ENCODE data around the gene C16orf95. TPM values are rescaled to one million over a fixed set of nuclear protein-coding genes. Genes with fewer than 3 reads are reported as not detected.

The C16orf95 gene
- total and polyA plus RNA-seq, 4 donors, result 4.3 to 9.9 (median 5.6) TPM

- Histone ChIP-seq H3K27me3 (ENCODE audit: control insufficient read depth, insufficient read depth, low read length) (no peaks in the 10 kb centered on the region), H3K27ac (ENCODE audit: low read depth, low read length) (peak overlapping the region; percentile 37), H3K9me3 (ENCODE audit: control insufficient read depth, insufficient read depth, low read length) (no peaks in the 10 kb centered on the region), H3K4me3 (ENCODE audit: low read depth, low read length) (no peak overlapping the region), H3K4me1 (ENCODE audit: control insufficient read depth, insufficient read depth, low read length) (peaks cover 37% of the 10 kb centered on the region), H3K36me3 (ENCODE audit: control insufficient read depth, insufficient read depth, low read length) (peaks cover 80% of the 10 kb centered on the region)
- DNase-seq (ENCODE audit: low read depth in 4 of 6, low spot score in 6 of 6), result peak in 3 of 6 donors; percentile 9 to 71 (median 45)
- 86% methylated on average over 28 of the region's 29 CpGs for WGBS (ENCODE audit: insufficient coverage)
Observed at GRCh38 chr16:87334651-87335624, 17.7 kb upstream of the C16orf95 start.

DNA sequence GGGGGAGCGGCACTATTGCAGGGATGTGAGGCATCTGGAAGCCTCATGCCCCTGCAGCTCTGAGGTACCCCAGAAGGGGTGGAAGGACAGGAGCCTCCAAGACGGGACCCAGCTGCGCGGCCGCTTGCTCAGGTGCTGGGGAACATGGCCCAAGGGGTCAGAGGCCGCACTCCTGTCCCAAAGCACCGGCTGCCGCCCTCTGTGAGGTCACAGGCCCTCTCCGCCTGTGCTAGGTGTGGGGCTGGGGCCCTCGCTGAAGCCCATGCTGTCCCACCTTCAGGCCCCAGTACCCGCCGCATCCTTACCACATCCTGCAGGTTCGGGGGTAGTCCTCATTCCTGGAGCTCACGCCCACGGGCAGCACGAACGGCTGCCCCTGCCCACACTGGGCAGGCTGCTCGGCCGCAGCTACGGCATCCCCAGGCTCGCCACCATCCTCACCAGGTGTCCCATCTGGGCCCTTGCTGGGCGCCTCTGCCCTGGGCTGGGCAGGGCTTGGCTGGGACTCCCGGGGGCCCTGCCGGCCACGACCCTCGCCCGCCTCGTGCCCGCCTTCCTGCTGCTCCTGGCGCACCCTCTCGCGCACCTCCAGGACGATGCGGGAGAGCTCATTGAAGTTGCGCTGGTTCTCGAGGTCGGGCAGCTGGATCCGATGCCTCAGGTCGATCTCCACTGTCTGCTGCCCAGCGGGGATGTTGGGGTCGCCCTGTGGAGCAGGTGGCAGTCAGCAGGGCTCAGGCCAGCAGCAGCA is 16.6 kb upstream of the C16orf95 start:
- peaks cover 41% of the 10 kb centered on the region for H3K4me1 ChIP-seq (ENCODE audit: control insufficient read depth, insufficient read depth, low read length)
- H3K36me3 ChIP-seq (ENCODE audit: control insufficient read depth, insufficient read depth, low read length), result peaks cover 83% of the 10 kb centered on the region
- H3K4me3 ChIP-seq (ENCODE audit: low read depth, low read length), result no peak overlapping the region
- no peaks in the 10 kb centered on the region for H3K9me3 ChIP-seq (ENCODE audit: control insufficient read depth, insufficient read depth, low read length)
- WGBS (ENCODE audit: insufficient coverage), result 94% methylated on average over 30 of the region's 41 CpGs
- H3K27me3 ChIP-seq (ENCODE audit: control insufficient read depth, insufficient read depth, low read length), result no peaks in the 10 kb centered on the region
- no peak for DNase-seq (ENCODE audit: low read depth in 4 of 6, low spot score in 6 of 6)
- no peak overlapping the region for H3K27ac ChIP-seq (ENCODE audit: low read depth, low read length)

DNA sequence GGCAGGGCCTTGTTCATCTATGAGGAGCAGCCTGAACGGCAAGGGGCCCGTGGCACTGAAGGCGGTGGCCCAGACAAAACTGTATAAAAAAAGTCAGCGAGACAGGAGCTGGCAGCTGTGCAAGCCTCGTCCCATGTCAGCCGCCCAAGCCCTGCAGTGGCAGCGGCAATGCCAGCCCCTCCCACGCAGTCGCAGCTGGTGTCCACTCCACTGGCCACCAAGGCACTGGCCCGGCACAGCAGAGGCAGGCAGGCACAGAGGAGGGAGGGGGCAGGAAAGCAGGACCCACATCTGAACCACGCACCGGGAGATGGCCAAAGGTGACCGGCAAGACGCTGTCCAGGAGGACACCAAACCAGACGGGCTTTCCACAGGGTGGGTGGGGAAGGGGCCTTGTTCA is 15.9 kb upstream of the C16orf95 start:
- 88% methylated on average over 15 of the region's 15 CpGs for WGBS (ENCODE audit: insufficient coverage)
- H3K36me3 ChIP-seq (ENCODE audit: control insufficient read depth, insufficient read depth, low read length), result peaks cover 85% of the 10 kb centered on the region
- no peaks in the 10 kb centered on the region for H3K9me3 ChIP-seq (ENCODE audit: control insufficient read depth, insufficient read depth, low read length)
- no peak for DNase-seq (ENCODE audit: low read depth in 4 of 6, low spot score in 6 of 6)
- no peaks in the 10 kb centered on the region for H3K27me3 ChIP-seq (ENCODE audit: control insufficient read depth, insufficient read depth, low read length)
- H3K27ac ChIP-seq (ENCODE audit: low read depth, low read length), result no peak overlapping the region
- peaks cover 41% of the 10 kb centered on the region for H3K4me1 ChIP-seq (ENCODE audit: control insufficient read depth, insufficient read depth, low read length)
- no peak overlapping the region for H3K4me3 ChIP-seq (ENCODE audit: low read depth, low read length)

DNA sequence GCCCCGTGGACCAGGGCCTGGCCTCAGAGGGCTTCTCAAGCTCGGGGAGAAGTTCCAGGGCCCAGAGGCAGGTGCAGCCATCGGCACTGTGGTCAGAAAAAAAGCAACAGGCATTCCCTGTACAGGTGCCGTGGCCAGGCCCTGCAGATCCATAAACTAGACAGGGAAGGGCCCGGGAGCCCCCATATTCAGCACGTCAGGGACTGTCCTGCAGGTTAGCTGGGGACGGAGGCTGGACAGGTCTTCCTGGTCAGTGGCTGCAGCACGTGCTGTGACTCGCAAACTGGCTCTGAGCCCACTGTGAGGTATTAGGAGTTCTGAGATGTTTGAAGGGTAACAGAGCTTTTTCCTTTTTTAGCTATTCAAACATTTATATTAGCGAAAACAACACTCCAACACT is 15.0 kb upstream of the C16orf95 start:
- H3K36me3 ChIP-seq (ENCODE audit: control insufficient read depth, insufficient read depth, low read length), result peaks cover 92% of the 10 kb centered on the region
- H3K4me1 ChIP-seq (ENCODE audit: control insufficient read depth, insufficient read depth, low read length), result peaks cover 41% of the 10 kb centered on the region
- H3K9me3 ChIP-seq (ENCODE audit: control insufficient read depth, insufficient read depth, low read length), result no peaks in the 10 kb centered on the region
- H3K4me3 ChIP-seq (ENCODE audit: low read depth, low read length), result no peak overlapping the region
- no peaks in the 10 kb centered on the region for H3K27me3 ChIP-seq (ENCODE audit: control insufficient read depth, insufficient read depth, low read length)
- WGBS (ENCODE audit: insufficient coverage), result 90% methylated on average over 8 of the region's 10 CpGs
- DNase-seq (ENCODE audit: low read depth in 4 of 6, low spot score in 6 of 6), result no peak
- no peak overlapping the region for H3K27ac ChIP-seq (ENCODE audit: low read depth, low read length)

DNA sequence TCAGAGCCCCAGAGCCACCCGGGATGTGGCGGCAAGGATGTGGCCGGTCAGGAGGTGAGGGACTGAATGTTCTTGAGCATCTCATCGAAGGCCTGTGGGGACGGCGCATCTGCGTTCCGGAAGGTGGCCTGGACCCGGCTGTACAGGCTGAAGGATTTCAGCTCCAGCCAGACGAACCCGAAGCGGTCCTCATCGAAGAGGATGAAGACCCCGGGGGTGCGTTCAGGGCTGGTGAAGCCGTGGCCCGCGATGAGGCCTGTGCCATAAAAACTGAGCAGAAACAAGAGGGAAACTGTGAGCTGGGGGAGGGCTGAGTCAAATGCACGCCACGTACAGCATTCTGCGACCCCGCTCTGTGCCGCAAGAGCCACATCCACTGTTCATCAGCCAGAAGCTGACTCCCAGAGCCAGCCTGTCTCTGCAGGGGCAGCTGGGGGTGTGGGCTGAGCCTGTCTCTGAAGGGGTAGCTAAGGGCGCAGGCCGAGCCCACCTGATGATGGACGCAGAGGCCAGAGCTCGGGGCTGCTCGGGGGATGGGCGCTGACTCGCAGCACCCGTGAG is 14.1 kb upstream of the C16orf95 start:
- Histone ChIP-seq H3K4me1 (ENCODE audit: control insufficient read depth, insufficient read depth, low read length) (peaks cover 39% of the 10 kb centered on the region), H3K4me3 (ENCODE audit: low read depth, low read length) (no peak overlapping the region), H3K9me3 (ENCODE audit: control insufficient read depth, insufficient read depth, low read length) (no peaks in the 10 kb centered on the region), H3K27ac (ENCODE audit: low read depth, low read length) (no peak overlapping the region), H3K27me3 (ENCODE audit: control insufficient read depth, insufficient read depth, low read length) (no peaks in the 10 kb centered on the region), H3K36me3 (ENCODE audit: control insufficient read depth, insufficient read depth, low read length) (peaks cover 93% of the 10 kb centered on the region)
- DNase-seq (ENCODE audit: low read depth in 4 of 6, low spot score in 6 of 6), result no peak
- WGBS (ENCODE audit: insufficient coverage), result 87% methylated on average over 28 of the region's 31 CpGs

DNA sequence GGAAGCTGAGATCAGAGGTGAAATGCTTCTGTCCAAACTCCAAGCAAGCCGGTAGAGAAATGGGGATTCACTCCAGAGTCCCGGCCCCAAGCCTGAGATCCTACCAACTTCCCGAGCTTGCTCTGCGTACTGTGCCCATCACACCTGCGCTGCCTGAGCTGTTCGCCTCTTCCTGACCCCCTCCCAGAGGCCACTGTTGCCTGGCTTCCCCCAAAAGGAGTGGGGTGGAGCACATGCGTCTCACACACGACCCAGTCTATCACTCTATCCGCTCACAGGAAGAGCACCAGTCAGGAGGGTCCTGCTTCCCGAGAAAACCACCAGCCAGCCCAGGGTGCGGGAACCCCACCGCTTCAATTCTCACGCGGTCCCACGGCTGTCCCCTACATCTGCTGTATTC is 13.5 kb upstream of the C16orf95 start:
- Histone ChIP-seq H3K36me3 (ENCODE audit: control insufficient read depth, insufficient read depth, low read length) (peaks cover 88% of the 10 kb centered on the region), H3K27ac (ENCODE audit: low read depth, low read length) (no peak overlapping the region), H3K9me3 (ENCODE audit: control insufficient read depth, insufficient read depth, low read length) (no peaks in the 10 kb centered on the region), H3K27me3 (ENCODE audit: control insufficient read depth, insufficient read depth, low read length) (no peaks in the 10 kb centered on the region), H3K4me3 (ENCODE audit: low read depth, low read length) (no peak overlapping the region), H3K4me1 (ENCODE audit: control insufficient read depth, insufficient read depth, low read length) (peaks cover 36% of the 10 kb centered on the region)
- DNase-seq (ENCODE audit: low read depth in 4 of 6, low spot score in 6 of 6), result no peak
- WGBS (ENCODE audit: insufficient coverage), result 93% methylated on average over 15 of the region's 15 CpGs

GRCh38 chr16:87330257-87330624 is 13.0 kb upstream of the C16orf95 start:
- peaks cover 31% of the 10 kb centered on the region for H3K4me1 ChIP-seq (ENCODE audit: control insufficient read depth, insufficient read depth, low read length)
- H3K4me3 ChIP-seq (ENCODE audit: low read depth, low read length), result no peak overlapping the region
- no peaks in the 10 kb centered on the region for H3K9me3 ChIP-seq (ENCODE audit: control insufficient read depth, insufficient read depth, low read length)
- no peak for DNase-seq (ENCODE audit: low read depth in 4 of 6, low spot score in 6 of 6)
- WGBS (ENCODE audit: insufficient coverage), result 97% methylated on average over 10 of the region's 11 CpGs
- no peak overlapping the region for H3K27ac ChIP-seq (ENCODE audit: low read depth, low read length)
- peaks cover 88% of the 10 kb centered on the region for H3K36me3 ChIP-seq (ENCODE audit: control insufficient read depth, insufficient read depth, low read length)
- H3K27me3 ChIP-seq (ENCODE audit: control insufficient read depth, insufficient read depth, low read length), result no peaks in the 10 kb centered on the region

DNA sequence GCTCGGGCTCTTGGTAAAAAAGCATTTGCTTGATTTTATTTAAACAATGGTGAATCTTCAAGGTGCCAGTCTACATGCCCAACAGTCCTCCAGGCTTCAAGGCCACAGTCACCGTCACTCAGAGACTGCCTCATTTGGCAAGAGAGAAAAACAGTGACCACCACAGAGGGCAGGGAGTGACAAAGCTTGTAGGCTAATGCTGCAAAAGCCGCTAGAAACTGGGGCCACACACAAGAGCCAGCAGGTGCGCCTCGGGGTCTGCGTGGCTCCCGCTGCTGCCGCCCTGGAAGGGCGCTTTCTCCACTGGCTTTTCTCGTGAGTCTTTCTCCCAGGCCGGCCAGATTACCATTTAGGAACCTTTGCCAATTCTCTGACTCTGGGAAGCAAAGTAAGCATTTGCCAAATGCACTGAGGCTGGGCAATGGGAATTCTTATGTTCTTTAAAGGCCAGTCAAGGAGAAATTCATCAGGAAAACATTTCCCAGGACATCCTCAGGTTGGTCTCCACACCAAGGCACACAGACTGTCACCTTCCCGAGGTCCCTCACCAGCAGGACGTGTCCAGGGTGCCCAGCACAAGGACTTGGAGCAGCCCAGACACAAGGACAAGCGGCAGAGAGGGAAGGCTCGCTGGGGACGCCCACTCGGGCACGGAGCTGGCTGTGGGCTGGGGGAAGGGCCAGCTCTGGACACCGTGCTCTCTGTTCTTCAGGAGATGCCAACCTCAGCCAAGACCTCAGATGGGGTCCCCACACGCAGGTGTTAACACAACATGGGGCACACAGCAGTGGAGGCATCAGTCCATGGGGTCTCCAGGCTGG is 12.5 kb upstream of the C16orf95 start:
- 90% methylated on average over 19 of the region's 20 CpGs for WGBS (ENCODE audit: insufficient coverage)
- DNase-seq (ENCODE audit: low read depth in 4 of 6, low spot score in 6 of 6), result no peak
- H3K4me1 ChIP-seq (ENCODE audit: control insufficient read depth, insufficient read depth, low read length), result peaks cover 31% of the 10 kb centered on the region
- no peak overlapping the region for H3K27ac ChIP-seq (ENCODE audit: low read depth, low read length)
- no peaks in the 10 kb centered on the region for H3K27me3 ChIP-seq (ENCODE audit: control insufficient read depth, insufficient read depth, low read length)
- H3K36me3 ChIP-seq (ENCODE audit: control insufficient read depth, insufficient read depth, low read length), result peaks cover 87% of the 10 kb centered on the region
- H3K4me3 ChIP-seq (ENCODE audit: low read depth, low read length), result no peak overlapping the region
- H3K9me3 ChIP-seq (ENCODE audit: control insufficient read depth, insufficient read depth, low read length), result no peaks in the 10 kb centered on the region

GRCh38 chr16:87328846-87329245 is 11.7 kb upstream of the C16orf95 start:
- no peak overlapping the region for H3K4me3 ChIP-seq (ENCODE audit: low read depth, low read length)
- no peak for DNase-seq (ENCODE audit: low read depth in 4 of 6, low spot score in 6 of 6)
- 90% methylated on average over 11 of the region's 12 CpGs for WGBS (ENCODE audit: insufficient coverage)
- H3K9me3 ChIP-seq (ENCODE audit: control insufficient read depth, insufficient read depth, low read length), result no peaks in the 10 kb centered on the region
- peaks cover 86% of the 10 kb centered on the region for H3K36me3 ChIP-seq (ENCODE audit: control insufficient read depth, insufficient read depth, low read length)
- H3K27me3 ChIP-seq (ENCODE audit: control insufficient read depth, insufficient read depth, low read length), result no peaks in the 10 kb centered on the region
- H3K27ac ChIP-seq (ENCODE audit: low read depth, low read length), result no peak overlapping the region
- peaks cover 30% of the 10 kb centered on the region for H3K4me1 ChIP-seq (ENCODE audit: control insufficient read depth, insufficient read depth, low read length)
